Gastroesophageal sphincter (tissue), 3 donors: ENCODE results near the gene PDZD4.

Experiments used
- CTCF ChIP-seq, 4 experiments: fragments of 200-600 bp in 2 of 4; fragments of 450-650 bp in 2 of 4; sonication (generic) in 1 of 4; IDR thresholded peaks; one replicate each; pipeline ENCODE4 v1.5.1; 2017 to 2019; ENCODE audit warnings: antibody characterized with exemption in 4 of 4, mild to moderate bottlenecking in 2 of 4, moderate library complexity in 2 of 4
- POLR2A ChIP-seq, 2 donors: fragments of 450-650 bp; IDR thresholded peaks; one replicate each; pipeline ENCODE4 v1.6.1; 2017; ENCODE audit warnings: antibody characterized with exemption in 2 of 2, mild to moderate bottlenecking in 2 of 2, moderate library complexity in 1 of 2
- POLR2AphosphoS5 ChIP-seq: sonication (generic); formaldehyde crosslinking; IDR thresholded peaks from one replicate; pipeline ENCODE4 v1.6.1; 2017; ENCODE audit warnings: antibody characterized with exemption

- TF ChIP-seq POLR2AphosphoS5 (no peak), CTCF (IDR thresholded peaks at IDR 0.05) (no peak), POLR2A (IDR thresholded peaks at IDR 0.05) (no peak)
Measured at GRCh38 chrX:153780678-153781427, 49.5 kb downstream of the PDZD4 start, which contains the start of gene SRPK3.
